Anterior cingulate cortex (tissue), 58 donors: ENCODE results near the gene AJM1.
"Not testable (repeated sequence)": the region's sequence is repeated elsewhere in the genome, so short reads cannot be mapped to it uniquely, and the experiment has no call there.

Experiments
- DNase-seq, 58 donors: peaks; one replicate each; lab custom pipeline; 2025; lab: John Stamatoyannopoulos, UW

The AJM1 gene

GRCh38 chr9:136829981-136830885 is 12.0 kb upstream of the AJM1 start:
- no peak for DNase-seq

- peak in 13 of 58 donors; percentile 17 to 59 (median 30) for DNase-seq
Measured at GRCh38 chr9:136831002-136831719, 11.1 kb upstream of the AJM1 start.

GRCh38 chr9:136831720-136832104 is 10.6 kb upstream of the AJM1 start:
- DNase-seq = no peak

- DNase-seq = peak in 1 of 58 donors; percentile 24
Measured at GRCh38 chr9:136832581-136832980, 9.7 kb upstream of the AJM1 start.

- DNase-seq = not testable (repeated sequence)
Measured at GRCh38 chr9:136833381-136834048, 8.8 kb upstream of the AJM1 start.

- no peak for DNase-seq
Measured at GRCh38 chr9:136835162-136835931, 6.9 kb upstream of the AJM1 start.

GRCh38 chr9:136835932-136836904 is 6.1 kb upstream of the AJM1 start:
- DNase-seq = no peak

- DNase-seq = no peak
Measured at GRCh38 chr9:136837146-136837855, 5.0 kb upstream of the AJM1 start.

GRCh38 chr9:136837856-136838277 is 4.4 kb upstream of the AJM1 start:
- not testable (repeated sequence) for DNase-seq

GRCh38 chr9:136838314-136839228 is 3.7 kb upstream of the AJM1 start:
- no peak for DNase-seq

- no peak for DNase-seq
Measured at GRCh38 chr9:136839229-136840139, 2.8 kb upstream of the AJM1 start.

GRCh38 chr9:136840140-136840876 is 2.0 kb upstream of the AJM1 start:
- DNase-seq = peak in 1 of 58 donors; percentile 13

- DNase-seq = peak in 56 of 58 donors; percentile 13 to 92 (median 76)
Measured at GRCh38 chr9:136840877-136841645, 1.2 kb upstream of the AJM1 start.

GRCh38 chr9:136841646-136842379 is 465 bp upstream of the AJM1 start:
- DNase-seq = peak in 2 of 58 donors; percentile 62 to 69
